Endothelial cell of umbilical vein (primary cell): Measurements from ENCODE around the gene CXXC5. TPM values are rescaled to one million over a fixed set of nuclear protein-coding genes. Genes with fewer than 3 reads are reported as not detected.

Source experiments
- BruUV-seq: library from RNA; stranded (reverse); fragments of 400-500 nt; replicated peaks from 2 replicates; lab custom pipeline; 2021; lab: Mats Ljungman, UMichigan
- CTCF ChIA-PET: fragments of 300-600, 350-600 bp; sonication (Branson Sonifier 250); formaldehyde crosslinking; loops from one replicate; lab custom pipeline; 2021; ENCODE audit warnings: antibody characterized with exemption, inconsistent platforms; lab: Charles Lee
- POLR2A ChIA-PET: fragments of 300-600, 350-600 bp; sonication (Branson Sonifier 250); formaldehyde crosslinking; loops from one replicate; lab custom pipeline; 2021; ENCODE audit warnings: antibody characterized with exemption, inconsistent platforms; lab: Charles Lee
- DNase-seq: peaks from one replicate; pipeline ENCODE4 v3.0.0-alpha.2; 2011; ENCODE audit warnings: low read depth, low spot score
- FAIRE-seq: peaks from 2 replicates; lab custom pipeline; 2011; peaks lifted over from hg19 to GRCh38; lab: Jason Lieb, UNC
- H2AFZ ChIP-seq: 2 replicates; pipeline ENCODE4 v1.6.0; 2012; ENCODE audit warnings: low read depth, low read length, control low read depth, inconsistent platforms
- H3K27ac ChIP-seq: 2 replicates; pipeline ENCODE4 v1.5.1; 2011; ENCODE audit warnings: low read depth, mild to moderate bottlenecking, control low read depth, low read length, moderate library complexity; ENCODE audit not compliant: insufficient read depth
- H3K27me3 ChIP-seq, 2 experiments: 2 replicates each; pipeline versions ENCODE4 v1.6.0 to v1.6.1; 2011; ENCODE audit warnings: low read length in 2 of 2, mixed read lengths in 1 of 2; ENCODE audit not compliant: control insufficient read depth in 2 of 2, insufficient read depth in 2 of 2
- H3K36me3 ChIP-seq, 2 experiments: 2 replicates in 1 of 2; 3 replicates in 1 of 2; pipeline ENCODE4 v1.5.1; 2011; ENCODE audit warnings: low read length in 2 of 2, mild to moderate bottlenecking in 1 of 2, moderate library complexity in 1 of 2; ENCODE audit not compliant: control insufficient read depth in 2 of 2, insufficient read depth in 2 of 2; ENCODE audit errors: extremely low read depth in 1 of 2
- H3K4me1 ChIP-seq: 3 replicates; pipeline ENCODE4 v1.5.1; 2011; ENCODE audit warnings: mild to moderate bottlenecking, low read length; ENCODE audit not compliant: control insufficient read depth, insufficient read depth; ENCODE audit errors: extremely low read depth
- H3K4me2 ChIP-seq: 2 replicates; pipeline ENCODE4 v1.6.1; 2011; ENCODE audit warnings: low read length, control low read depth, mixed read lengths; ENCODE audit not compliant: insufficient read depth
- H3K4me3 ChIP-seq, 3 experiments: fragments of 200-600 bp in 1 of 3; sonication (generic), shearing (Covaris generic) in 1 of 3; replicated peaks in 1 of 3; 2 replicates each; pipeline ENCODE4 v1.5.1; 2011 to 2016; ENCODE audit warnings: control low read depth in 3 of 3, low read length in 3 of 3, mild to moderate bottlenecking in 2 of 3, inconsistent platforms in 1 of 3, low read depth in 1 of 3, moderate library complexity in 1 of 3; ENCODE audit not compliant: insufficient read depth in 1 of 3
- H3K79me2 ChIP-seq: 2 replicates; pipeline ENCODE4 v1.6.0; 2012; ENCODE audit warnings: low read length, inconsistent platforms; ENCODE audit not compliant: control insufficient read depth, insufficient read depth
- H3K9ac ChIP-seq: replicated peaks from 2 replicates; pipeline ENCODE3; 2011; ENCODE audit warnings: low read length, control low read depth; ENCODE audit not compliant: insufficient read depth; ENCODE audit errors: extremely low read depth
- H3K9me1 ChIP-seq: replicated peaks from 3 replicates; pipeline ENCODE4 v1.6.0; 2011; ENCODE audit warnings: mild to moderate bottlenecking, low read length; ENCODE audit not compliant: control insufficient read depth, insufficient read depth; ENCODE audit errors: extremely low read depth
- H3K9me3 ChIP-seq: replicated peaks from 2 replicates; pipeline ENCODE4 v1.5.1; 2012; ENCODE audit warnings: low read length, inconsistent platforms; ENCODE audit not compliant: control insufficient read depth, insufficient read depth
- H4K20me1 ChIP-seq: replicated peaks from 2 replicates; pipeline ENCODE3; 2011; ENCODE audit warnings: mild to moderate bottlenecking, low read length; ENCODE audit not compliant: control insufficient read depth, insufficient read depth; ENCODE audit errors: extremely low read depth
- CTCF ChIP-seq, 2 donors: IDR thresholded peaks; 1 replicate in 1 of 2; 2 replicates in 1 of 2; pipeline ENCODE4 v1.5.1; 2011; ENCODE audit warnings: low read length in 2 of 2, mild to moderate bottlenecking in 2 of 2, moderate library complexity in 2 of 2, control low read depth in 1 of 2, inconsistent platforms in 1 of 2, low read depth in 1 of 2; ENCODE audit not compliant: insufficient read depth in 1 of 2; ENCODE audit errors: extremely low read depth in 1 of 2
- EZH2 ChIP-seq: IDR thresholded peaks from 2 replicates; pipeline ENCODE4 v1.6.1; 2012; ENCODE audit warnings: borderline replicate concordance, low read depth, mild to moderate bottlenecking, moderate library complexity, low read length, inconsistent platforms; ENCODE audit not compliant: severe bottlenecking
- FOS ChIP-seq: IDR thresholded peaks from 2 replicates; pipeline ENCODE4 v1.6.1; 2011; ENCODE audit warnings: mild to moderate bottlenecking, low read length, moderate library complexity, borderline replicate concordance; ENCODE audit not compliant: insufficient read depth
- GATA2 ChIP-seq: IDR thresholded peaks from 2 replicates; pipeline ENCODE4 v1.7.0; 2011; ENCODE audit warnings: low read depth, mild to moderate bottlenecking, moderate library complexity, mixed read lengths, low read length; ENCODE audit not compliant: insufficient read length, insufficient read depth
- JUN ChIP-seq: IDR thresholded peaks from 2 replicates; pipeline ENCODE4 v1.6.1; 2011; ENCODE audit warnings: borderline replicate concordance, low read depth; ENCODE audit not compliant: insufficient read length, insufficient read depth
- MYC ChIP-seq: IDR thresholded peaks from one replicate; pipeline ENCODE4 v1.6.1; 2011; ENCODE audit warnings: mild to moderate bottlenecking, low read depth, low read length
- POLR2A ChIP-seq: IDR thresholded peaks from 2 replicates; pipeline ENCODE4 v1.6.1; 2012; ENCODE audit warnings: low read depth, mild to moderate bottlenecking, control low read depth, low read length
- POLR2AphosphoS5 ChIP-seq: IDR thresholded peaks from 2 replicates; pipeline ENCODE4 v1.6.1; 2012; ENCODE audit warnings: low read depth, mild to moderate bottlenecking, control low read depth, low read length, moderate library complexity; ENCODE audit not compliant: insufficient read depth
- dilution Hi-C: fragments of 300-500 bp; cut with MboI; formaldehyde crosslinking; loops from one replicate; pipeline ENCODE4 v1.15.0; 2019; ENCODE audit warnings: low sequenced_read_pairs; ENCODE audit not compliant: extremely low pct_ligation_motif_present
- intact Hi-C: fragments of 100-400 bp; cut with micrococcal nuclease; formaldehyde crosslinking; loops from one replicate; pipeline ENCODE4 v1.10.0; 2022
- polyA plus RNA-seq, 4 experiments: library from polyadenylated mRNA; depleted of rRNA in 3 of 4; stranded (reverse) in 3 of 4; unstranded in 1 of 4; fragments of >200 nt; gene quantifications; 2 replicates each; pipeline versions ENCODE4 v1.2.1 to v1.2.3, GENCODE V29; 2011 to 2012; ENCODE audit warnings: missing spikeins in 1 of 4
- total RNA-seq: library from RNA; stranded (reverse); gene quantifications from 2 replicates; pipeline ENCODE4 v1.2.3, GENCODE V29; 2021
- TF ChIP-seq, protein P1 (sequence below): IDR thresholded peaks from 2 replicates; pipeline ENCODE4 v1.6.1; 2011; ENCODE audit not compliant: insufficient read depth, insufficient read length

CXXC5 gene
- total and polyA plus RNA-seq, 2 donors (not counting 3 experiments of a cell fraction or from before 2014, with no cell fraction given): 2.7 to 5.5 TPM

DNA sequence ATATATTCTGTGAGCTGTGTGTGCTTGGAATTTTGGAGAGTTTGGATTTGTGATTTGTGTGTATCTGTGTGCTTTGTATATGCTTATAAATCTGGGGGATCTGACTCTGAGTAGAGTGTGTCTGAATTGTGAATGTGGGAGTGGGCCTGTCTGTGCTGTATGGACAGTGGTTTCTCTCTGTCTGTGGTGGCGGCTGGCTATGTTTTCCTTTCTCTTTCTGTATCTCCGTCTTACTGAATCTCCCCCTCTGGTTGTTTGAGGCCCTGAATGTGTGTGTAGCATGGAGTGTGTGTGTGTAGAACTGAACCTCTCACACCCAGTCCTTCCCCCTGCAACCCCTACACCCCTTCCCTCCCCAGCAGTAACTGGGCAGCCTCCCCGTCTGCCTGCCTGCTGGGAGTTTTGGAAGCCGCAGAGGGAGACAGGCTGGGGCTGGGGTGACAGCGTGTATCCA, 4.7 kb downstream of the CXXC5 start:
- TF ChIP-seq POLR2A (no peak), JUN (no peak), EZH2 (no peak), MYC (no peak), GATA2 (no peak), POLR2AphosphoS5 (no peak), FOS (no peak), CTCF (IDR thresholded peaks at IDR 0.05; ENCODE audit: extremely low read depth in 1 of 2, insufficient read depth in 1 of 2, low read depth in 1 of 2, low read length in 2 of 2) (no peak)
- TF ChIP-seq, protein P1, sequence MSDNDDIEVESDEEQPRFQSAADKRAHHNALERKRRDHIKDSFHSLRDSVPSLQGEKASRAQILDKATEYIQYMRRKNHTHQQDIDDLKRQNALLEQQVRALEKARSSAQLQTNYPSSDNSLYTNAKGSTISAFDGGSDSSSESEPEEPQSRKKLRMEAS: no peak
- H4K20me1 ChIP-seq: no peaks in the 10 kb centered on the region
- ChIA-PET CTCF (interaction anchor here (1.3 to 8.6 kb wide), 3 partner anchors 17 to 112 kb away, joined by 5 to 161 read pairs (median 62); no protein-coding TSS in a partner anchor), POLR2A (no interaction called here)
- no TSS peak for BruUV-seq
- no peaks in the 10 kb centered on the region for H3K9me3 ChIP-seq
- DNase-seq (no peak), FAIRE-seq (no peak)
- H2AFZ ChIP-seq: no peak overlapping the region
- H3K27me3 ChIP-seq: peaks cover 3 to 21% of the 10 kb centered on the region in 2 experiments
- peaks cover 27% of the 10 kb centered on the region for H3K4me1 ChIP-seq
- no peaks in the 10 kb centered on the region for H3K9me1 ChIP-seq
- no peaks in the 10 kb centered on the region for H3K36me3 ChIP-seq
- dilution Hi-C loops (no loop called here), intact Hi-C loops (no loop called here)
- no peak overlapping the region for H3K4me2 ChIP-seq
- H3K79me2 ChIP-seq: no peaks in the 10 kb centered on the region
- no peak overlapping the region for H3K4me3 ChIP-seq
- no peak overlapping the region for H3K27ac ChIP-seq
- no peak overlapping the region for H3K9ac ChIP-seq
